H9 (cell line): ENCODE results near the gene CD81. TPM values are rescaled to one million over a fixed set of nuclear protein-coding genes. Genes with fewer than 3 reads are reported as not detected.

Experiments used
- DNase-seq: peaks from one replicate; pipeline ENCODE4 v3.0.0-alpha.2; 2017
- H2AFZ ChIP-seq: one replicate; pipeline ENCODE4 v1.6.1; 2013; ENCODE audit warnings: mild to moderate bottlenecking, low read length, control low read depth, moderate library complexity
- H2AK5ac ChIP-seq: 2 replicates; pipeline ENCODE4 v1.6.1; 2013; ENCODE audit warnings: low read length, control low read depth, mixed read lengths; ENCODE audit not compliant: insufficient read length
- H2BK120ac ChIP-seq: one replicate; pipeline ENCODE4 v1.6.1; 2013; ENCODE audit warnings: low read depth, mild to moderate bottlenecking, low read length, control low read depth, inconsistent platforms; ENCODE audit not compliant: poor library complexity, severe bottlenecking
- H2BK12ac ChIP-seq: 2 replicates; pipeline ENCODE4 v1.6.1; 2013; ENCODE audit warnings: low read length, control low read depth, mixed read lengths, low read depth; ENCODE audit not compliant: insufficient read length
- H2BK15ac ChIP-seq: 2 replicates; pipeline ENCODE4 v1.6.1; 2013; ENCODE audit warnings: low read depth, low read length, control low read depth
- H2BK20ac ChIP-seq: one replicate; pipeline ENCODE4 v1.6.1; 2013; ENCODE audit warnings: low read depth, mild to moderate bottlenecking, low read length, control low read depth, inconsistent platforms; ENCODE audit not compliant: poor library complexity, severe bottlenecking
- H2BK5ac ChIP-seq: 2 replicates; pipeline ENCODE4 v1.6.1; 2013; ENCODE audit warnings: low read length, control low read depth, mixed read lengths; ENCODE audit not compliant: insufficient read length
- H3K14ac ChIP-seq: 2 replicates; pipeline ENCODE4 v1.6.1; 2013; ENCODE audit warnings: low read length, control low read depth; ENCODE audit not compliant: insufficient read depth
- H3K18ac ChIP-seq: 2 replicates; pipeline ENCODE4 v1.6.1; 2013; ENCODE audit warnings: low read depth, mild to moderate bottlenecking, mixed read lengths, low read length, control low read depth; ENCODE audit not compliant: insufficient read length
- H3K23ac ChIP-seq: 2 replicates; pipeline ENCODE4 v1.6.1; 2013; ENCODE audit warnings: low read length, control low read depth, mixed read lengths, low read depth; ENCODE audit not compliant: insufficient read length
- H3K23me2 ChIP-seq: 2 replicates; pipeline ENCODE4 v1.6.1; 2013; ENCODE audit warnings: low read depth, mild to moderate bottlenecking, mixed read lengths, low read length, control low read depth; ENCODE audit not compliant: insufficient read length, poor library complexity, severe bottlenecking
- H3K27ac ChIP-seq: 2 replicates; pipeline ENCODE4 v1.5.1; 2013; ENCODE audit warnings: low read length, control low read depth, mixed read lengths, low read depth; ENCODE audit not compliant: insufficient read length
- H3K27me3 ChIP-seq: 2 replicates; pipeline ENCODE4 v1.6.1; 2013; ENCODE audit warnings: low read length, control low read depth, inconsistent platforms; ENCODE audit not compliant: insufficient read depth
- H3K4ac ChIP-seq: 2 replicates; pipeline ENCODE4 v1.6.1; 2013; ENCODE audit warnings: low read depth, mild to moderate bottlenecking, control low read depth, inconsistent platforms, low read length, moderate library complexity
- H3K4me1 ChIP-seq: 2 replicates; pipeline ENCODE4 v1.6.1; 2013; ENCODE audit warnings: low read length, control low read depth, inconsistent platforms; ENCODE audit not compliant: insufficient read depth
- H3K4me2 ChIP-seq: 2 replicates; pipeline ENCODE4 v1.6.1; 2013; ENCODE audit warnings: low read length, control low read depth, mixed read lengths; ENCODE audit not compliant: insufficient read length, insufficient read depth
- H3K56ac ChIP-seq: 2 replicates; pipeline ENCODE4 v1.6.1; 2013; ENCODE audit warnings: low read depth, mild to moderate bottlenecking, mixed read lengths, low read length, control low read depth; ENCODE audit not compliant: insufficient read length
- H3K79me1 ChIP-seq: 2 replicates; pipeline ENCODE4 v1.6.1; 2013; ENCODE audit warnings: low read depth, mild to moderate bottlenecking, moderate library complexity, low read length, control low read depth, inconsistent platforms; ENCODE audit not compliant: insufficient read depth, poor library complexity, severe bottlenecking
- H3K79me2 ChIP-seq: 2 replicates; pipeline ENCODE4 v1.6.1; 2013; ENCODE audit warnings: low read length, control low read depth, inconsistent platforms; ENCODE audit not compliant: insufficient read depth
- H3K9ac ChIP-seq: 2 replicates; pipeline ENCODE4 v1.6.1; 2013; ENCODE audit warnings: low read length, control low read depth, mixed read lengths; ENCODE audit not compliant: insufficient read length; ENCODE audit errors: extremely low read depth
- H3K9me3 ChIP-seq: one replicate; pipeline ENCODE4 v1.6.1; 2013; ENCODE audit warnings: low read depth, low read length, inconsistent platforms; ENCODE audit not compliant: control insufficient read depth
- H3T11ph ChIP-seq: one replicate; pipeline ENCODE4 v1.6.1; 2013; ENCODE audit warnings: mild to moderate bottlenecking, low read length, control low read depth, inconsistent platforms
- H4K20me1 ChIP-seq: one replicate; pipeline ENCODE4 v1.6.1; 2013; ENCODE audit not compliant: control insufficient read depth, insufficient read length, insufficient read depth
- H4K5ac ChIP-seq: 2 replicates; pipeline ENCODE4 v1.6.1; 2013; ENCODE audit warnings: low read depth, mild to moderate bottlenecking, mixed read lengths, low read length, control low read depth; ENCODE audit not compliant: insufficient read length
- H4K8ac ChIP-seq: replicated peaks from 2 replicates; pipeline ENCODE4 v1.6.1; 2013; ENCODE audit warnings: low read length, control low read depth, mixed read lengths, low read depth; ENCODE audit not compliant: insufficient read length
- H4K91ac ChIP-seq: 2 replicates; pipeline ENCODE4 v1.6.1; 2013; ENCODE audit warnings: low read depth, mild to moderate bottlenecking, moderate library complexity, mixed read lengths, low read length, control low read depth; ENCODE audit not compliant: insufficient read length
- H3K27ac Mint-ChIP-seq, 3 experiments: 2 replicates in 2 of 3; 3 replicates in 1 of 3; pipeline ENCODE4 v1.8.0; 2020 to 2021; ENCODE audit warnings: mixed read lengths in 3 of 3, mild to moderate bottlenecking in 1 of 3, moderate library complexity in 1 of 3
- H3K27me3 Mint-ChIP-seq: 2 replicates; pipeline ENCODE4 v1.8.0; 2021; ENCODE audit warnings: low read depth, mild to moderate bottlenecking, moderate library complexity, mixed read lengths
- H3K36me3 Mint-ChIP-seq, 3 experiments: 2 replicates in 2 of 3; 3 replicates in 1 of 3; pipeline ENCODE4 v1.8.0; 2020 to 2021; ENCODE audit warnings: low read depth in 3 of 3, mixed read lengths in 3 of 3; ENCODE audit not compliant: insufficient read depth in 1 of 3
- H3K4me1 Mint-ChIP-seq, 2 experiments: 2 replicates each; pipeline ENCODE4 v1.8.0; 2020; ENCODE audit warnings: mixed read lengths in 2 of 2
- H3K4me3 Mint-ChIP-seq, 2 experiments: 2 replicates in 1 of 2; 3 replicates in 1 of 2; pipeline ENCODE4 v1.8.0; 2020 to 2021; ENCODE audit warnings: mild to moderate bottlenecking in 2 of 2, mixed read lengths in 2 of 2, moderate library complexity in 1 of 2
- H3K9me3 Mint-ChIP-seq, 2 experiments: 2 replicates in 1 of 2; 3 replicates in 1 of 2; pipeline ENCODE4 v1.8.0; 2020; ENCODE audit warnings: mild to moderate bottlenecking in 2 of 2, mixed read lengths in 2 of 2, moderate library complexity in 1 of 2
- WGBS: extraction: QIAGEN DNeasy Blood & Tissue Kit; methylation state at CpG from one replicate; pipeline ENCODE4 v1.1.7; 2013; ENCODE audit warnings: missing lambda C conversion rate, low lambda C conversion rate, mixed read lengths; ENCODE audit not compliant: insufficient read length; ENCODE audit errors: extremely low coverage; 5-methylcytosine and 5-hydroxymethylcytosine counted together
- total RNA-seq: library from RNA; stranded (reverse); gene quantifications from 2 replicates; pipeline ENCODE4 v1.2.1, GENCODE V29; 2021
- TF ChIP-seq, protein P1 (sequence below): fragments of 200-600 bp; sonication (generic); conservative IDR thresholded peaks from 3 replicates; pipeline ENCODE4 v1.8.0; 2021; ENCODE audit warnings: antibody characterized with exemption, mild to moderate bottlenecking

CD81 gene
- total RNA-seq, 1 experiment from 2014 or later = 246 TPM

DNA sequence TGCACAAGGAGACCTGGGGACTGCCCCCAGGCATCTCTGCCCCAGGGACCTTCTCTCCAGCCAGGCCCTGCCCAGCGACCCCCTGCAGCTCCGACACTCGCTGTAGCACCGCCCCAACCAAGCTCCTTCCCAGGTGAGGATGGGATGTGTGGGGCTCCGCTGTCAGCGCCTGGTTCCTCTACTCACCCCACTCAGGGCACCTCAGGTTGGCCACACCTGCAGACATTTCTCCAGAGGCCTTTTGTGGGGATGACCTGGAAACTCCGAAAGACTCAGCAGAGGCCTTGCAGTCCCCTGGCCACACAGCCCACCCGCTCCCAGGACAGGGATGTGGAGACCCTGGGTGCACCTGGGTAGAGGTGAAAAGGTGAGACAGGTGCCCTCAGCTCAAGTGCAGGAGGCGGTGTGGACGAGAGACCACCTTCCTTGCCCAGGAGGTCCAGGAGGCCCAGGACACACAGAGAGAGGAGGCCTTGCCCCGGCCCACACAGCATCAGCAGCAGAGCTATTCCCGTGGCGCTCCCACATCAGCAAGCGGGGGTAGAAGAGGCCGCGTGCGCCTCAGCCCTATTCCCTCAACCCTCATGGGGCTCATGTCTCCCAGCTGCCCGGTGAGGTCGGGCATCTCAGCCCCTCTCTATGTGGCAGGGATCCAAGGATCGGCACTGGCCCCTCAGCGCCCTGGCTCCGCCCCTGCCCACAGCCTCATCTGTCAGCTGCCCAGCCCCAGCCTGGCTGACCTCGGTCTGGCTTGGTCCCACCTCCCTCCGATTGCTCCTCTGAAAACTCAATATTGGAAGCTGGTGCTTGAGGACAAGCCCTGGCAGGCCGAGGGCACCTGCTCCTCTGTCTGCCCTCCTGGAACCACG, 46.3 kb downstream of the CD81 start:
- no peak overlapping the region for H2BK12ac ChIP-seq
- peaks cover 15% of the 10 kb centered on the region for H3K27me3 Mint-ChIP-seq
- no peak overlapping the region for H3K23ac ChIP-seq
- no peak overlapping the region for H3K27ac ChIP-seq
- H3K79me2 ChIP-seq = no peaks in the 10 kb centered on the region
- H3K9me3 Mint-ChIP-seq = no peaks in the 10 kb centered on the region; a peak in 1 of 5 replicates
- WGBS = no CpG with 5 or more reads among the region's 26 CpGs
- H3K18ac ChIP-seq = no peak overlapping the region
- H3K4me1 ChIP-seq = no peaks in the 10 kb centered on the region
- H3T11ph ChIP-seq = no peak overlapping the region
- H3K79me1 ChIP-seq = no peaks in the 10 kb centered on the region
- TF ChIP-seq, protein P1, sequence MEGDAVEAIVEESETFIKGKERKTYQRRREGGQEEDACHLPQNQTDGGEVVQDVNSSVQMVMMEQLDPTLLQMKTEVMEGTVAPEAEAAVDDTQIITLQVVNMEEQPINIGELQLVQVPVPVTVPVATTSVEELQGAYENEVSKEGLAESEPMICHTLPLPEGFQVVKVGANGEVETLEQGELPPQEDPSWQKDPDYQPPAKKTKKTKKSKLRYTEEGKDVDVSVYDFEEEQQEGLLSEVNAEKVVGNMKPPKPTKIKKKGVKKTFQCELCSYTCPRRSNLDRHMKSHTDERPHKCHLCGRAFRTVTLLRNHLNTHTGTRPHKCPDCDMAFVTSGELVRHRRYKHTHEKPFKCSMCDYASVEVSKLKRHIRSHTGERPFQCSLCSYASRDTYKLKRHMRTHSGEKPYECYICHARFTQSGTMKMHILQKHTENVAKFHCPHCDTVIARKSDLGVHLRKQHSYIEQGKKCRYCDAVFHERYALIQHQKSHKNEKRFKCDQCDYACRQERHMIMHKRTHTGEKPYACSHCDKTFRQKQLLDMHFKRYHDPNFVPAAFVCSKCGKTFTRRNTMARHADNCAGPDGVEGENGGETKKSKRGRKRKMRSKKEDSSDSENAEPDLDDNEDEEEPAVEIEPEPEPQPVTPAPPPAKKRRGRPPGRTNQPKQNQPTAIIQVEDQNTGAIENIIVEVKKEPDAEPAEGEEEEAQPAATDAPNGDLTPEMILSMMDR = no peak
- H3K56ac ChIP-seq = no peak overlapping the region
- H3K9me3 ChIP-seq = no peaks in the 10 kb centered on the region
- no peak overlapping the region for H2BK5ac ChIP-seq
- no peak overlapping the region for H2BK15ac ChIP-seq
- H3K4ac ChIP-seq = no peak overlapping the region
- H2AFZ ChIP-seq = no peak overlapping the region
- H4K5ac ChIP-seq = no peak overlapping the region
- no peak overlapping the region for H4K91ac ChIP-seq
- H3K4me2 ChIP-seq = no peak overlapping the region
- H3K27me3 ChIP-seq = no peaks in the 10 kb centered on the region
- H4K20me1 ChIP-seq = no peaks in the 10 kb centered on the region
- no peaks in the 10 kb centered on the region for H3K23me2 ChIP-seq
- no peak overlapping the region for H4K8ac ChIP-seq
- H3K36me3 Mint-ChIP-seq = no peaks in the 10 kb centered on the region
- no peak overlapping the region; the same call in 1 of the 2 replicates for H3K14ac ChIP-seq
- DNase-seq = no peak
- no peak overlapping the region for H2BK120ac ChIP-seq
- H3K4me1 Mint-ChIP-seq = no peaks in the 10 kb centered on the region; a peak in 1 of 4 replicates
- no peak overlapping the region for H3K27ac Mint-ChIP-seq
- H2BK20ac ChIP-seq = no peak overlapping the region
- H2AK5ac ChIP-seq = no peak overlapping the region
- H3K4me3 Mint-ChIP-seq = no peak overlapping the region
- H3K9ac ChIP-seq = no peak overlapping the region
